AG04449 (cell line): ENCODE data around the gene CD207.

Experiments used
- CTCF ChIA-PET: fragments of 350-600 bp; formaldehyde crosslinking; extraction: SDS; loops from one replicate; lab custom pipeline; 2021; ENCODE audit warnings: antibody characterized with exemption; lab: Yijun Ruan, JAX
- POLR2A ChIA-PET: fragments of 400-600, 350-600 bp; formaldehyde crosslinking; extraction: SDS; loops from one replicate; lab custom pipeline; 2020; ENCODE audit warnings: antibody characterized with exemption, inconsistent platforms; lab: Yijun Ruan, JAX
- DNase-seq: peaks from one replicate; pipeline ENCODE4 v3.0.0-alpha.2; 2010; ENCODE audit warnings: low read depth, low spot score
- H3K4me3 ChIP-seq: 2 replicates; pipeline ENCODE4 v1.5.1; 2011; ENCODE audit warnings: low read depth, mild to moderate bottlenecking, control low read depth, low read length
- CTCF ChIP-seq: IDR thresholded peaks from one replicate; pipeline ENCODE4 v1.5.1; 2011; ENCODE audit warnings: mild to moderate bottlenecking, moderate library complexity, low read length, control low read depth, inconsistent platforms; ENCODE audit not compliant: insufficient read depth; ENCODE audit errors: missing control alignments

CD207 gene

GRCh38 chr2:70831861-70832260, 3.8 kb downstream of the CD207 start:
- ChIA-PET POLR2A (no interaction called here), CTCF (interaction anchor here (0.8 kb wide), 1 partner anchor 39 kb away, joined by 3 read pairs; no protein-coding TSS in a partner anchor)
- no peak for TF ChIP-seq CTCF

DNA sequence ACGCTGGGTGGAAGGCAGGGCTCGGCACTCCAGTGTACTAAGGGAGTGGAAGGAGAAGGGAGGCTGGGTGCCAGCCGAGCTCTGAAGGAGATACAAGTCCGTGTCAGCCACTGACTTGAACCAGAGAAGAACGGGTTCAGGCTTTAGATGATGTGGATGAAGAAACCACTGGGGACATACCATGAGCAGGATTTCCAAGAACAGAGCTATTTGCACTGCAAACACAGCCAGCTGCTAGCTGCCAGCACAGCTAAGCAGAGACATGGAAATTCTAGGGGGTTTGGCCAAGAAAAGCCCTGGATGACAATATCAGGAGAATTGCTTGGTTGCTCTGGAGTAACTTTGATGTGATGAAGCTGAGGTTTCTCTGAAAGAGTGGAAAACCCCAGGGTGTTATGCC, 5.2 kb downstream of the CD207 start:
- ChIA-PET CTCF (no interaction called here), POLR2A (no interaction called here)
- no peak for TF ChIP-seq CTCF
- no peak overlapping the region for H3K4me3 ChIP-seq
- DNase-seq: no peak

More at GRCh38 chr2:70831861-70832260, 3.8 kb downstream of the CD207 start:
- no peak for DNase-seq
- H3K4me3 ChIP-seq: no peak overlapping the region

DNA sequence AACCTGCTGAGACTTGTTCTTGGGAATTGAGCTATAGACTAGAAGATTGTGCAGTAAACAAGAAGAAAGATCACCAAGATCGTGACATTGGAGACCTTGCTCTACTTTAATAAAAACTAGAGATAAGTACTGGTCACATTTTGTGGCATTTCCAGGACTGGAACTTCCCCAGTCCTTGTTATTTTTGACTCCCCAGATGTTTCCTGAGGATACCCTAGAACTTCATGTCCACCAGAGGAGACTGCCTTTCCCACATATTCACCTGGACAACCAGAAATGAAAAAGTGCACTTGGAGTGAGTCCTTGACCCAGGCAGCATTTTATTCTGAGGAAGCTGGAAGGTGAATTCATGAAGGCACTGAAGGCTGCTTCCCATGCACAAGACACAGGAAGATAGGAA, 5.7 kb downstream of the CD207 start:
- CTCF ChIA-PET: no interaction called here
- no peak overlapping the region for H3K4me3 ChIP-seq
- TF ChIP-seq CTCF: no peak
- no peak for DNase-seq
- POLR2A ChIA-PET: no interaction called here

DNA sequence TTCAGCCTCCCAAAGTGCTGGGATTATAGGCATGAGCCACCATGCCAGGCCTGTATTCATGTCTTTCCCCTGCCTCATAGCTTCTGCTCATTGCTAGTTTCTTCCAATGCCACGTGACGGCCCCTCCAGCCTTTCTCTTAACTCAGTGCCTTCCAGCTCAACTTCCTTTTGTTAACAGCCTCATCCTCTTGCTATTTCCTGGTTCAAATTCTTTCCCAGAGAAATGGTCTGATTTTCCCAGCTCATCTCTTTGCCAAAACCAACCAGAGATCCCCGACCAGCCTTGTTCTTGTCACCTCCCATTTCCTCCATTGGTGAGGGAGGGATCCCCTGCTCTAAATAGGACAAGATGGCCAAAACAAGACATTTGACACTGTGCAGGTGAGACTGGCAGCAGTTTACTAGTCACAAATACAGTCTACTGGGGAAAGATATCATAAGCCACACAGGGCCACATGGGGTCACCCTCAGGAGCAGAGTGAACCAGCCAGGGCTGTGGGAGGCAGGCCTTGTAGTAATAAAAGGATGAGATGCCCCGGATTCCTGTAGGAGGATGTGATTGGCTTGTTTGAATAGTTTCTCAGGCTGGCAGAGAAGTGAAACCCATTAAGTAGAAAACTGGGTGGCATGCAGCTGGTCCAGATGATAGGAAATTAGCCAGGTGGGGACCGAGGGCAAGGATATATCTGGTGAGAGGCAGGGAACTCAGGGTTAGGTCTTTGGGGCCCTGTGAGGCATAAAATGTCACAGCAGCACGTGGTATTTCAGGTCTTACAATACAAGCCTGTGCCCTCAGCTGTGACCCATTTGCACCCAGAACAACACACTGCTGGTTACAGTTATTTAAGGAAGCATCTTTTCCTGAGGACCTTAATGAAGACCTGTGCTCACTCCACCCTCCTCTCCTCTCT, 6.4 kb downstream of the CD207 start:
- POLR2A ChIA-PET: no interaction called here
- CTCF ChIA-PET: no interaction called here

DNA sequence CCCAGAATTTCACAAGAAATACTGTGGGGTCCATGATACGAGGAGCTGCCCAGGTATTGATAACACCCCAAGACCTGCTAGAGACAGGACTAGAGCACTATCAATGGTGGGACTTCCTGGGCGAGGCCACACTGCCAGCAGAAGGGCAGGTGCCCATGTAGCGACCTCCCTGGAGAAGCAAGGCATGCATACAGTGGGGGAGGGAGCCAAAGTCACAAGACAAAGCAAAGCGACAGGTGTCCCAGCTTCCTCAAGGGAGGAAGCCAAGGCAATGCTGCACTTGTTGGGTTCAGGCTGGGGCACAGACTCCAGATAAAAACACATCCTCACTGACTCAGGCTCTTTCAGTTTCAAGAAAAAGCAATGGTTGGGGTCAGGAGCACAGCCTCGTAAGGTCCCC, 7.5 kb downstream of the CD207 start:
- ChIA-PET POLR2A (no interaction called here), CTCF (no interaction called here)
- no peak overlapping the region for H3K4me3 ChIP-seq
- DNase-seq: no peak
- TF ChIP-seq CTCF: no peak

More for the DNA sequence above, 6.4 kb downstream of the CD207 start:
- TF ChIP-seq CTCF: no peak
- no peak overlapping the region for H3K4me3 ChIP-seq
- DNase-seq: no peak

GRCh38 chr2:70827388-70827787, 8.2 kb downstream of the CD207 start:
- POLR2A ChIA-PET: no interaction called here
- no peak overlapping the region for H3K4me3 ChIP-seq
- TF ChIP-seq CTCF: no peak
- no peak for DNase-seq
- CTCF ChIA-PET: interaction anchor here (1.5 kb wide), 1 partner anchor 34 kb away, joined by 4 read pairs; no protein-coding TSS in a partner anchor
